Nephron progenitor cell (in vitro differentiated cells): ENCODE measurements around the gene ST7.

ENCODE experiments used
- DNase-seq: peaks from one replicate; pipeline ENCODE4 v3.0.0; 2021
- H3K27ac Mint-ChIP-seq: 2 replicates; pipeline ENCODE4 v1.8.0; 2021; ENCODE audit warnings: mild to moderate bottlenecking, moderate library complexity, mixed read lengths
- H3K27me3 Mint-ChIP-seq: 2 replicates; pipeline ENCODE4 v1.8.0; 2021; ENCODE audit warnings: mild to moderate bottlenecking, low read depth, mixed read lengths; ENCODE audit not compliant: poor library complexity
- H3K36me3 Mint-ChIP-seq: 2 replicates; pipeline ENCODE4 v1.8.0; 2021; ENCODE audit warnings: low read depth, mixed read lengths
- H3K4me1 Mint-ChIP-seq: 2 replicates; pipeline ENCODE4 v1.8.0; 2021; ENCODE audit warnings: mixed read lengths
- H3K4me3 Mint-ChIP-seq: 2 replicates; pipeline ENCODE4 v1.8.0; 2021; ENCODE audit warnings: mild to moderate bottlenecking, moderate library complexity, mixed read lengths
- H3K9me3 Mint-ChIP-seq: 2 replicates; pipeline ENCODE4 v1.8.0; 2021; ENCODE audit warnings: mild to moderate bottlenecking, moderate library complexity, mixed read lengths
- TF ChIP-seq, protein P1 (sequence below): fragments of 200-600 bp; sonication (generic); IDR thresholded peaks from 2 replicates; pipeline ENCODE4 v1.5.0; 2021; ENCODE audit warnings: antibody characterized with exemption

ST7 gene

DNA sequence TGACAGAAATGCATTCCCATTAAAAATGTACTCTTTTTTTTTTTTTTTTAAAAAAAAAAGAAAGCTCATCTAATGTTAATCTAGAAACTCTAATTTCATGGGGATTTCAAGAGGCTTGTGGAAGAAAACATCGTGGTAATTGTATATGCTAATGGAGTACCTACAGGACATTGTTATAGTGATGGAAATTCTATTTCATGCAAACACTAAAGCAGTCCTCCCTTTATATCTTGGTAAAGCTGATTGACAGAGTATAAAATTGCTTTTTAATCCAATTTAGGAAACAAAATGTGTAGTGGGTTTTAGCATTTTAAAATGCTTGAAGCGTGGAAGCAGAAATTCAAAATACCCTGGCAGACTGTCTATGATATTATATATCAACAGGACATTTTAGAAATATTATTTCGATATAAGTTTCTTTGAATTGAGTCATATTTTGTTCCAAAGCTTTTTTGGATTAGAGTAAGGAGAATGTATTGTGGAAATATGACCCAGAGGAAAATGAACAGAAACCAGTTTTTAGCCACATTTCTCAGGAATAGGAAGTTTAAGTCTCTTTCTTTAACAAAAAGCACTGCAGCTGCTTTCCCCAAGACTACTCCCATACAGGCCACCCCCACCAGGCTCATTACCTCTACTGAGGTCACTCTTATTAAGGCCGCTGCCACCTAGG is 247.6 kb downstream of the ST7 start:
- Mint-ChIP-seq H3K9me3 (no peaks in the 10 kb centered on the region), H3K36me3 (peaks cover 4% of the 10 kb centered on the region), H3K4me3 (no peak overlapping the region), H3K4me1 (no peaks in the 10 kb centered on the region), H3K27me3 (no peaks in the 10 kb centered on the region), H3K27ac (no peak overlapping the region)
- no peak for DNase-seq
- TF ChIP-seq, protein P1, sequence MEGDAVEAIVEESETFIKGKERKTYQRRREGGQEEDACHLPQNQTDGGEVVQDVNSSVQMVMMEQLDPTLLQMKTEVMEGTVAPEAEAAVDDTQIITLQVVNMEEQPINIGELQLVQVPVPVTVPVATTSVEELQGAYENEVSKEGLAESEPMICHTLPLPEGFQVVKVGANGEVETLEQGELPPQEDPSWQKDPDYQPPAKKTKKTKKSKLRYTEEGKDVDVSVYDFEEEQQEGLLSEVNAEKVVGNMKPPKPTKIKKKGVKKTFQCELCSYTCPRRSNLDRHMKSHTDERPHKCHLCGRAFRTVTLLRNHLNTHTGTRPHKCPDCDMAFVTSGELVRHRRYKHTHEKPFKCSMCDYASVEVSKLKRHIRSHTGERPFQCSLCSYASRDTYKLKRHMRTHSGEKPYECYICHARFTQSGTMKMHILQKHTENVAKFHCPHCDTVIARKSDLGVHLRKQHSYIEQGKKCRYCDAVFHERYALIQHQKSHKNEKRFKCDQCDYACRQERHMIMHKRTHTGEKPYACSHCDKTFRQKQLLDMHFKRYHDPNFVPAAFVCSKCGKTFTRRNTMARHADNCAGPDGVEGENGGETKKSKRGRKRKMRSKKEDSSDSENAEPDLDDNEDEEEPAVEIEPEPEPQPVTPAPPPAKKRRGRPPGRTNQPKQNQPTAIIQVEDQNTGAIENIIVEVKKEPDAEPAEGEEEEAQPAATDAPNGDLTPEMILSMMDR: no peak

DNA sequence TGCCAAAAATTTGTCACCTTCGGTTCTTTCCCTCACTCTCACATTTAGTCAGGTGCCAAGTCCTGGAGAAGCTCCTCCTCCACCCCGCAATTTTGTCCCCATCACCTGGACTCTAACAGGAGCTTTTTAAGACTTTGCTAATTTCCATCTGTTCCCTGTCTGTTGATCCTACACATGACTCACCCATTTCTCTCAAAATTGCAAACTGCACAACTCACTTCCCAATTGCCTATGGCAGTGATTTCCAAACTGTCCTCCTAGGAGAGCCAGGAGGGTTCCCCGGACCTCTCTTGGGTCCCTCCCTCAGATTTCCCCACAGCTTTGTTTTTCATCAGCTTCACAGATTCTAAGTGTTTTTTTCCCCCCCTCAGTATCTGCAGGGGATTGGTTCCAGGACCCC is 249.2 kb downstream of the ST7 start:
- no peak overlapping the region for H3K4me3 Mint-ChIP-seq
- DNase-seq: no peak
- peaks cover 4% of the 10 kb centered on the region for H3K36me3 Mint-ChIP-seq
- H3K4me1 Mint-ChIP-seq: no peaks in the 10 kb centered on the region
- no peaks in the 10 kb centered on the region for H3K9me3 Mint-ChIP-seq
- TF ChIP-seq, protein P1: no peak
- no peak overlapping the region for H3K27ac Mint-ChIP-seq
- H3K27me3 Mint-ChIP-seq: no peaks in the 10 kb centered on the region

DNA sequence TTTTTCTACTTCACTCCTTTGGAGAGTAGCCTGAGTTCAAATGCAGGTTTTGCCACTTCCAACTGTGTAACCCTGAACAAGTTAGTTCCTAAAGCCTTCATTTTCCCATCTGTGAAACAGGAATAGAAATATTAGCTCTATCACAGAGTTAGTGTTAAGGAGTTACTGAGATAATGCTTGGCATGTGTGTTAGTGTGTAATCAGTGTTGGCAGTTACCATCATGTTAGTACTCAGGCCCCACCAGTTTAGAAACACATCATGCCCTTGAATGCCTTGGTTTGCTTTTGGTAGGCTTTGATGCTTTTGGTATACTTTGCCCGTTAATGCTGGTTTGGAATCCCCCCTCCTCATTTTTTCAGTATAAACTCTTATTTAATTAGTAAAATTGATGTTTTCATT is 249.9 kb downstream of the ST7 start:
- H3K36me3 Mint-ChIP-seq: peaks cover 4% of the 10 kb centered on the region
- no peak overlapping the region for H3K27ac Mint-ChIP-seq
- no peak overlapping the region for H3K4me3 Mint-ChIP-seq
- H3K27me3 Mint-ChIP-seq: no peaks in the 10 kb centered on the region
- TF ChIP-seq, protein P1: no peak
- no peaks in the 10 kb centered on the region for H3K9me3 Mint-ChIP-seq
- no peaks in the 10 kb centered on the region for H3K4me1 Mint-ChIP-seq
- no peak for DNase-seq

DNA sequence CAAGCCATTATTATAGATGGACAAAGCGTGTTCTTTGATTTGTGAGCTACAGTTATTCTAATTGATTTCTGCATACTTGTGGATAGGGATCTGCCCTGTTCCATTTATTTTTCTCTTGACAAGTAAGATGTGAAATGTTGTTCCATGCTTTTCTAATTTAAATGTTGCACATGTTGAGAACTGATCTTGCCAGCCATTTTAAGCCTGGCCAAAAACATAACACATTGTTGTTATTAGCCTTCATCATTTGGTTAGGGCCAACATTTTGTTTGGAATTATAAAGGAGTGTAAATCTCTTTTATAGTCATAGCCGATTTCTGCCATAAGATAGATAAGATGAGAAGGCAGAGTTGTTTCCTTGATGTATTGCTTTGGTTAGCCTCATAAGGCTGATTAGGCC is 252.6 kb downstream of the ST7 start:
- DNase-seq: no peak
- Mint-ChIP-seq H3K9me3 (no peaks in the 10 kb centered on the region), H3K4me3 (no peak overlapping the region), H3K4me1 (no peaks in the 10 kb centered on the region), H3K36me3 (no peaks in the 10 kb centered on the region), H3K27me3 (no peaks in the 10 kb centered on the region), H3K27ac (no peak overlapping the region)
- TF ChIP-seq, protein P1: no peak

DNA sequence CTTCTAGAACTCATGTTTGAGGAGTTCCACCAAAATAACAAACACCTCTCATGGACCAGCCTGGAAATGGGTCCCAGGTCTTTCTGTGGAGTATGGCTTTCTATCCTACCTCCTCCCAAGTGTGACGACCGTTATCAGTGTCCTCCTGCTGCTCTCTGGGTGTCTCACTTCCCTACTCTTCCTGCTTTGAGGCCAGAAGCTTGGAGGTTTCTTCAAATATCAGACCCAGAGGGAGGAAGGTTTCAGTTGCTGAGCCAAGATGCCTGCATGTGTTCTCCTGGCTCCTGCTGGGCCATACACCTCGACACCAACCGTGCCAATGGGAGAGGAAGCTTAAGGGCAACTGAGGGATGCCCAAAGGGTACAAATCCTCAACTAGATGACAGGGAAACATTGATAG is 255.0 kb downstream of the ST7 start:
- H3K36me3 Mint-ChIP-seq: no peaks in the 10 kb centered on the region
- no peaks in the 10 kb centered on the region for H3K27me3 Mint-ChIP-seq
- no peak for DNase-seq
- TF ChIP-seq, protein P1: no peak
- H3K4me1 Mint-ChIP-seq: no peaks in the 10 kb centered on the region
- H3K9me3 Mint-ChIP-seq: no peaks in the 10 kb centered on the region
- H3K27ac Mint-ChIP-seq: no peak overlapping the region
- no peak overlapping the region for H3K4me3 Mint-ChIP-seq

DNA sequence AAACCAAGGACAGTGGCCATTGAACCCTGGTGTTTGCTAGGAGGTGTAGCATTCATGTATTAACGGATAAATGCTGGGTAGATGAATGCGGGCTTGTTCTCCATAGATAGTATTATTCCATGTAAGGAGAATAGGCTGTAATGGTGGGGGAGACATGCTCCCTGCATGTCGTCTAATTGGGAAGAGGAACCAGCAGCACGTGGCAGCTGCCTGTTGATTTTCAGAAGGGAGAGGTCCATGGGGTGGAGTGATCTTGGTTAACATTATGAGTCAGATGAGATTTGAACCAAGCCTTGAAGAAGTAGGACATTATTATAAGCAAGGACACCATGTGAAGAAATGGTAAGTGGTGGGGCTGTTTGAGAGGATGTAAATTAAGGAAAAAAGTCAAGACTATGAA is 257.1 kb downstream of the ST7 start:
- peaks cover 11% of the 10 kb centered on the region for H3K4me1 Mint-ChIP-seq
- no peaks in the 10 kb centered on the region for H3K27me3 Mint-ChIP-seq
- DNase-seq: no peak
- no peak overlapping the region for H3K4me3 Mint-ChIP-seq
- no peaks in the 10 kb centered on the region for H3K36me3 Mint-ChIP-seq
- peak overlapping the region; percentile 62 for H3K27ac Mint-ChIP-seq
- TF ChIP-seq, protein P1: no peak
- no peaks in the 10 kb centered on the region for H3K9me3 Mint-ChIP-seq
